Superior temporal gyrus (tissue), 1 donor: ENCODE measurements around the gene NSFL1C.
"Not testable (repeated sequence)": the region's sequence is repeated elsewhere in the genome, so short reads cannot be mapped to it uniquely, and the experiment has no call there.

Source experiments
- DNase-seq: peaks from one replicate; pipeline ENCODE4 v3.0.0-alpha.2; 2016; ENCODE audit errors: extremely low spot score

NSFL1C gene

DNA sequence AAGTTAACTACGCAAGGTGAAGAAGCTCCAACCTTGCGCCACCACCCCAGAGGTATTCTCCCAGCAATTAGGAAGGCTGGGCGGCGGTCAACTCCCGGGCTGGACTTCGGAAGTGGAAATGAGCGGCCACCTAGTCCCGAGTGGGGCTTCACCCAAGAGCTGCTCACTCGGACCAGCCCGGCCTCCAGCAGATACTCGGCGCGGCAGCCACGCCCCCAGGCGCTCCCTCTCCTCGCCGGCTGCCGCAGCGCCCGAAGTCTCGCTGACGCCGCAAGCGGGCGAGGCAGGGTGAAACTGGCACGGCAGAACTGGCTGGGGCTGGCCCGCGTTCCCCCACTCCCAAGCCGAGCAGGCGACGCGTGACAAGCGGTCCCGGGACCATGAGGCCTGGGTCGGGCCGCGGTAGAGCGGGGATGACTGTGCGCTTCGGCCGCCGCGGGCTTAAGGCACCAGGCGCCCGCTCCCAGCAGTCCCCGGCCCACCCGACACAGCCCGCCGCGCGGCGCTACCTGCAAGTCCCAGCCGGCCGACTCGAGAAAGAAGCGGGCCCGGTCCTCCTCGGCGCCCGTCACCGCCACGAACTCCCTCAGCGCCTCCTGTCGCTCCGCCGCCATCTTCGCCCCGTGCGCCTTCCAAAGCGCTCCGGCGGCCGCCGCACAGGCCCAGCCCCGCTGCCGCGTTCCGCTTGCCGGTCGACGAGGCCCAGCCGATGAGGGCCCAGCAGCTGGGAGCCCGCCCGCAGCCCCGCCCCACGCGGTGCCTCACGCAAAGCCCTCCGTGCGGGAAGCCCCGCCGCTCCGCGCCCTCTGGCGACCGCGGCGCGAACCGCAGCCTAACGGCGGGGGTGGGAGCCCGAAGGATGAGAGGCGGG lies at the start of gene NSFL1C:
Gene NSFL1C, minus strand, starts transcription at position 639 of the 871 bp plus-strand sequence. Its CDS starts 25 bp downstream, at position 614.
- DNase-seq, result peak; percentile 91

- no peak for DNase-seq
Observed at GRCh38 chr20:1513801-1514200, 47.2 kb upstream of the NSFL1C start.

DNA sequence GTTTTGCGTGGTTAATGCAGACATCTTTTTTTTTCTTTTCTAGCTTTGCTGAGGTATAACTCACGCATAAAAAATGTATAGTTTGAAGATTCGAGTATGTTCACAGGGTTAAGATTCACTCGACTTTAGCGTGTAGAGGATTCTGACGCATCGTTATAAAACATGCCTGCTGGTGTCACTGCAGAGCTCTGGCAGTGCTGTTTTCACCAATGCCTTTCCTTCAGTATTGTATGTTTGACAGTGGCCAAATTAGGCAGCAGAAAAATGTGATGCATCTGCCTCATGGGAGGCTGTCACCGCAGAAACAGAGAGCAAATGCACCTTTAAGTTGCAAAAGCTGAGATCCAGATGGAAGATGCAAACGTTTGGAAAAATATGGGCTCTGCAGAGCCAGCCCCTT lies 42.6 kb upstream of the NSFL1C start:
- peak; percentile 81 for DNase-seq

GRCh38 chr20:1508574-1508973 lies 41.9 kb upstream of the NSFL1C start:
- no peak for DNase-seq

DNA sequence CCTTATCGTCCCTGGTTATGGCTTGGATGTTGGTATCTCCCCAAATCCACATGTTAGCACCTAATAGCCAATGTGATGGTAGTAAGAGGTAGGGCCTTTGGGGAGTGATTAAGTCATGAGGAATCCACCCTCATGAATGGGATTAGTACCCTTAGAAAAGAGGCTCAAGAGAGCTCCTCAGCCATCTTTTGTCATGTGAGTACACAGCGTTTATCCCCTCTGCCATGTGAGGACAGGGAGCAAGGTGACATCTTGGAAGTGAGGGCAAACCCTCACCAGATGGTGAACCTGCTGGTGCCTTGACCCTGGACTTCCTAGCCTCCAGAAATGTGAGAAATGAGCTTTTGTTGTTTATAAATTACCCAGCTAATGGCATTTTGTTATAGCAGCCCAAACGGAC lies 40.6 kb upstream of the NSFL1C start:
- DNase-seq, result no peak

- DNase-seq, result no peak
Observed at GRCh38 chr20:1505871-1506270, 39.2 kb upstream of the NSFL1C start.

DNA sequence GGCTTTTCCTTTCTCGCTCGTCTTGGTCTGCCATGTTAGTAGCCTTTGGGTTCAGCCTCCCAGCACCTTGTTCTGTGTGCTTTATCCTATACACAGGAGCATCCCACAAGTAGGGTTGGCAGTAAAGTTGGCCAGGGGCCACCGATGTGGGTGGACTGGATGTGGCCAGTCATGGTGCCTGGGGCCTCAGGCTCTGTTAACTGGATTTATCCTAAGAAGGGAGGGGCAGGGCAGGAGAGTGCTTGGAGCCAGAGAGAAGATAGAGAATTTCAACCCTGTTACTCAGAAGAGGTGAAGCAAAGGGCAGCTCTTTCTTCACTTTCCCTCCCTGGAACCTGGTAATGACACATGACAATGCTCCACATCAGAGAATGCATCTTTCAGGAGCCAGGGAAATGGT lies 38.7 kb upstream of the NSFL1C start:
- no peak for DNase-seq

GRCh38 chr20:1503564-1504227 lies 37.0 kb upstream of the NSFL1C start:
- peak; percentile 87 for DNase-seq

DNA sequence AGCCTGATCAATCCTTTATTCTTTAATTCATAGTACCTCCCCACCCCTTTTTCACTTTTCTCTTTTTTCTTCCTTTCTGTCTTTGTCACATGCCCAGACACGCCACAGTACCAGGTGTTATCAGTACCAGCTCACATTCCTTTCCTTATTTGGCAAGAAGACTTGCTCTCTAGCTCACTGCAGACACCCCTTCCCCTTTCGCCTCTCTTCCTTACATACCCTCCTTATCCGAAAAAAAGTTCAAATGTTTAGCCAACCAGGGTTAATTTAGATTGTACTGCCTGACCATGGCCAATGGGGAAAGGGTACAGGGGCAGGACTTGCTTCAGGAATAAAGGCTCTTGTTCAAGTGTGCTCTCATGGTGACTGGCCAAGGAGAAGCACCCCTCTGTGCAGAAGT lies 33.8 kb upstream of the NSFL1C start:
- no peak for DNase-seq

DNA sequence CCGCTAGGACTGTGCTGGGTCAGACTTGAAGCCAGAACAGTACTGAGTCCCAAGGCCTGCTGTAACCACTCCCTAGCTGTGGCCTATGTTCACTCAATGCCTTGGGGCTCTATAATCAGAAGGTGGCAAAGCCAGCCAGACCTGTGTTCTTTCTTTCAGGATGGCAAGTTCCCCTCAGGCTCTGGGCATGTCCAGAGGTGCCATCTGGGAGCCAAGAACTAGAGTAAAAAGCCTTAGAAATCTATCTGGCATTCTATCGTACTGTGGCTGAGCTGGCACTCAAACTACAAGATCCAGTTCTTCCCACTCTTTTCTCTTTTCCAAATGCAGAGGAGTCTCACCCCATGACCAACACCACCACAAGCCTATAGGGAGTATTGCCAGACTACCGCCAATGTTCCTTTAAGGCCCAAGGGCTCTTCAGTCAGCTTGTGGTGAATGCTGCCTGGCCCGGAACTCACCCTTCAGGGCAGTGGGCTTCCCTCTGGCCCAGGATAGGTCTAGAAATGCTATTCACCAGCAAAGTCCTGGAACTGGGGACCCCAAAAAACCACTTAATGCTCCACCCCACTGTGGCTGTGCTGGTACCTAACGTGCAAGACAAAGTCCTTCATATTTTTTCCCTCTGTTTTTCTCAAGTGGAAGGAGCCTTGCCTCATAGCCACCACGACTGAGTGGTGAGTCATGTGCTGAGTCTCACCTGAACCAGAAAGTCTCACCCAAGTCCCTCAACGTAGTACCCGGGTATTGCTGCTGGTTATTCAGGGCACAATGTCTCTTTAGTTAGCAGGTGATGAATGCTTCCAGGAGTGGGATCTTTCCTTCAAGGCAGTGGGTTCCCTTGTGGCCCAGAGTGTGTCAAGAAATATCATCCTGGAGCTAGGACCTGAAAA lies 33.1 kb upstream of the NSFL1C start:
- DNase-seq, result no peak

DNA sequence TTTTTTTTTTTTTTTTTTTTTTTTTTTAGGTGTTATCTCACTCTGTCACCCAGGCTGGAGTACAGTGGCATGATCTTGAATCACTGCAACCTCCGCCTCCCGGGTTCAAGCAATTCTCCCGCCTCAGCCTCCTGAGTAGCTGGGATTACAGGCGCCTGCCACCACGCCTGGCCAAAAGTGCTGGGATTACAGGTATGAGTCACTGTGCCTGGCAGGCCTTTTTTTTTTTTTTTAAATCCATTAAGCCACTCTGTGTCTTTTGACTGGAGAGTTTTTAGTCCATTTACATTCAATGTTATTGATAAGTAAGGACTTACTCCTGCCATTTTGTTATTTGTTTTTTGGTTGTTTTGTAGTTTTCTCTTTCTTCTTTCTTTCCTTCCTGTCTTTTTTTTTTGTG lies 30.7 kb upstream of the NSFL1C start:
- not testable (repeated sequence) for DNase-seq

DNA sequence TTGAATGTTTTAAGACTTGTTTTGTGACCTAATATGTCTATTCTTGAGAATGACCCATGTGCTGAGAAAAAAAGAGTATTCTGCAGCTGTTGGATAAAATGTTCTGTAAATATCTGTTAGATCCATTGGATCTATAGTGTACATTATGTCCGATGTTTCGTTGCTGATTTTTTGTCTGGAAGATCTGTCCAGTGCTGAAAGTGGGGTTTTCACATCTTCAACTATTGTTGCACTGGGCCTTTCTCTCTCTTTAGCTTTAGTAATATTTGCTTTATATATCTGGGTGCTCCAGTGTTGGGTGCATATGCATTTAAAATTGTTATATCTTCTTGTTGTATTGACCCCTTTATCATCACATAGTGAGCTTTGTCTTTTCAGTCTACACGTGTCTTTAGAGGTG lies 30.3 kb upstream of the NSFL1C start:
- DNase-seq, result no peak

GRCh38 chr20:1494436-1494835 lies 27.8 kb upstream of the NSFL1C start:
- DNase-seq, result no peak

GRCh38 chr20:1493536-1493935 lies 26.9 kb upstream of the NSFL1C start:
- no peak for DNase-seq

DNA sequence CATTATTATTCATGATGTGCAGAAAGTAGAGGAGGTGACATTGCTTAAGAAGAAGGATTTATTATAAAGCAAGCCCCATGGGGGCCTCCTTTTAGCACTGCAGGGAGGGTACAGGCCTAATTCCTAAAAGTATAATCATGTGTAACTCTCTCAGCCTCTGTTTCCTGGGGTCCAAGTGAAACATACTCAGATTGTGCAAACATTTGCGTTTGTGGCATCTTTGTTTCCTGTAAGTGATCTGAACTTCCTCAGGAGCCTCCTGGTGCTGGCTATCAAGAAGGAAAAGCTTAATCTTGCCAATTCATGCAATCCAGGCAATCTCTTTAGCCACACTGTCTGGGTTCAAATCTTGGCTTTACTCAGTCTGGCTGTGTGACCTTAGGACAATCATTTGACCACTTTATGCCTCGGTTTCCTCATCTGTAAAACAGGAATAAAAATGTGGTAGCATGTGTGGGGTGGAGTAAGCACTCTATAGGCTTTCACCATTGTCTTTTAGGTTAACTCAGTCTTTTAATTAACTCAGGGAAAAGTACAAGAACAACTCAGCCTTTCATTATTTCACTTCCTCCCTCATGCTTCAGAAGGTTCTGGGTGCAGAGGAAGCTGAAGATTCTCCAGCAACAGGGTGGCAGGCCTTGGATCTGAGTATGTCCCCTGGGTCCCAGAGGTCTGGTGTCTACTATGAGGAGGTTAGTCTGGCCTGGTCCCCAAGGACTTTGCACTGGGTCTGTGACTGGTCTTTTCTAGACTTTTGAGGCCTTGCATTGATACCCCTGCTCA lies 25.4 kb upstream of the NSFL1C start:
- no peak for DNase-seq

- no peak for DNase-seq
Observed at GRCh38 chr20:1491281-1491840, 24.7 kb upstream of the NSFL1C start, which contains the start of gene SIRPB2. TSS of gene SIRPB2 (minus strand) at chr20:1491420. CDS start at chr20:1491359, 61 bp downstream.

GRCh38 chr20:1490643-1491195 lies 24.1 kb upstream of the NSFL1C start:
- no peak for DNase-seq

DNA sequence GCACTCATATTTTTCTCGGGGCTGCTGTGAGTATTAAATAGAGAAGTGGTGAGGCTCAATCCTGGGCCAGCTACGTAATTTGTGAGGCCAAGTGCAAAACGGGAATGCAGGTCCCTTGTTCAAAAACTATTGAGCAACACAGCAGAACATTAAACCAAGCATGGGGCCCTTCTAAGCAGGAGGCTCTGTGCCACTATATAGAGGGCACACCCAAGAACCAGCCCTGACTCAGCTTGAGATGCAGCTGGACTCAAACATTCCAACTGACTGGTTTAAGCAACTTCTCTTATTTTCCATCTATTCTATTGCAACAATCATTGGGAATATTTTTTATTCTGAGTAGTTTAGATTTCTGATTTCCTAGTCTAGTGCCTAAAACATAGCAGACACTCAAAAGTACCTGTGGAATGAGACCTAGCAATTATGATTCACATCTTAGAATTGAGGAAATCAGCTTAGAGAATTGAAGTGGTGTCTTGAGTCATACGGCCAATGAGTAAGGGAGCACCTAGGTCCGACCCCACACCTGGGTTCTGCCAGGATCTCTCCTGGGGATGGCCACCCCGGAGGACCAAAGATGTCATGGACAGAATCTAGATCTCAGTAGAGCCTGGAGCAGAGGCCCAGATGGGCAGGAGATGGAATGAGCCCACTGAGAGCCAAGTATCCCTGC lies 23.3 kb upstream of the NSFL1C start:
- no peak for DNase-seq

DNA sequence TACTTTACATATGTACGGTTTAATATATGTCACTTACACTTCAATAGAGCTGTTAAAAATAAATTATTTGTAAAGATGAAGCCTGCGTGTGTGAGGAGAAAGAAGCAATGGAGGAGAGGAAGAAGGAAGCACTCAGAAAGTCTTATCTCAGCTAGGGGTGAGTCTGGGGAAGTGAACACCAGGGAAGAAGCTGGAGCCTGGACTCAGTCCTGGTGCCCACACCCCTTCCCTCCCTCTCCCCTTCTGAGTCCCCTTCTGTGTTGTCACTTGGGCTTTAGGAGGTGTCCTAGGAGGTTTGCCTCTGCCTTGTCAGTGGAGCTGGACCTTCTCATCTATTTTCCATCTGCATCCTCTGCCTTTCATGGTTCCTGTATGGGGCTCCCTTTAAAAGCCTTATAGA lies 22.7 kb upstream of the NSFL1C start:
- DNase-seq, result no peak

GRCh38 chr20:1486566-1486965 lies 19.9 kb upstream of the NSFL1C start:
- no peak for DNase-seq
